Tibial nerve (tissue), 4 donors: ENCODE data around the gene TNS2. TPM values are rescaled to one million over a fixed set of nuclear protein-coding genes. Genes with fewer than 3 reads are reported as not detected.

ENCODE experiments used
- DNase-seq, 2 donors: peaks; one replicate each; pipeline ENCODE4 v3.0.0-alpha.2; 2019; ENCODE audit warnings: low spot score in 2 of 2
- H3K27ac ChIP-seq, 4 donors: fragments of 200-600 bp; sonication (generic) in 3 of 4; one replicate each; pipeline ENCODE4 v1.5.1; 2017 to 2019; ENCODE audit warnings: mild to moderate bottlenecking in 1 of 4
- H3K27me3 ChIP-seq, 2 donors: fragments of 200-600 bp; sonication (generic) in 1 of 2; one replicate each; pipeline versions ENCODE4 v1.5.1 to v1.6.0; 2017 to 2019
- H3K36me3 ChIP-seq, 3 donors: fragments of 200-600 bp; sonication (generic); one replicate each; pipeline ENCODE4 v1.5.1; 2018 to 2019
- H3K4me1 ChIP-seq, 4 donors: fragments of 200-600 bp; sonication (generic) in 3 of 4; one replicate each; pipeline ENCODE4 v1.5.1; 2017 to 2019
- H3K4me3 ChIP-seq, 4 donors: fragments of 200-600 bp; sonication (generic) in 3 of 4; one replicate each; pipeline ENCODE4 v1.5.1; 2017 to 2019; ENCODE audit warnings: mild to moderate bottlenecking in 1 of 4, moderate library complexity in 1 of 4
- H3K9me3 ChIP-seq, 4 donors: fragments of 200-600 bp; sonication (generic) in 3 of 4; one replicate each; pipeline ENCODE4 v1.5.1; 2017 to 2019
- CTCF ChIP-seq, 5 experiments: fragments of 200-600 bp in 3 of 5; fragments of 450-650 bp in 2 of 5; sonication (generic) in 3 of 5; IDR thresholded peaks; one replicate each; pipeline ENCODE4 v1.5.1; 2016 to 2019; ENCODE audit warnings: antibody characterized with exemption in 5 of 5, mild to moderate bottlenecking in 3 of 5, moderate library complexity in 2 of 5
- EP300 ChIP-seq, 2 donors: sonication (generic); formaldehyde crosslinking; IDR thresholded peaks; one replicate each; pipeline ENCODE4 v1.6.1; 2017; ENCODE audit warnings: antibody characterized with exemption in 2 of 2, mild to moderate bottlenecking in 1 of 2
- POLR2A ChIP-seq, 2 donors: fragments of 450-650 bp; IDR thresholded peaks; one replicate each; pipeline ENCODE4 v1.6.1; 2017; ENCODE audit warnings: antibody characterized with exemption in 2 of 2, mild to moderate bottlenecking in 2 of 2, moderate library complexity in 2 of 2
- WGBS, 2 donors: methylation state at CpG; one replicate each; pipeline ENCODE4 v1.1.5; 2018; 5-methylcytosine and 5-hydroxymethylcytosine counted together
- total RNA-seq, 4 donors: library from RNA; depleted of rRNA; stranded (reverse); fragments of >200 nt; gene quantifications; one replicate each; pipeline ENCODE4 v1.1.0, GENCODE V29; 2016

Gene TNS2
- total RNA-seq, 4 donors from 2014 or later = 411 to 653 (median 546) TPM

GRCh38 chr12:53058674-53059433 is 9.0 kb downstream of the TNS2 start:
- WGBS, 2 donors = 77 to 78% methylated on average over 25 to 32 of the region's 35 CpGs
- no peaks in the 10 kb centered on the region for H3K27me3 ChIP-seq
- H3K27ac ChIP-seq = peak overlapping the region in 3 of 4 donors; percentile 7 to 100 (median 99)
- H3K4me1 ChIP-seq = peaks cover 2 to 100% (median 51%) of the 10 kb centered on the region in 4 donors
- peak; percentile 4 to 16 for DNase-seq
- H3K36me3 ChIP-seq = peaks cover 10 to 90% (median 11%) of the 10 kb centered on the region in 3 donors
- TF ChIP-seq CTCF (IDR thresholded peaks at IDR 0.05) = no peak
- peak in 1 of 2 donors; percentile 11 for TF ChIP-seq EP300 (IDR thresholded peaks at IDR 0.05)
- H3K9me3 ChIP-seq = no peaks in the 10 kb centered on the region
- no peak overlapping the region for H3K4me3 ChIP-seq

- 82 to 87% methylated on average over 10 to 22 of the region's 24 CpGs for WGBS, 2 donors
- peaks cover 0 to 100% (median 49%) of the 10 kb centered on the region in 4 donors for H3K4me1 ChIP-seq
These were observed 9.7 kb downstream of the TNS2 start for GRCh38 chr12:53059434-53060063.

GRCh38 chr12:53060064-53060720 is 10.3 kb downstream of the TNS2 start:
- Histone ChIP-seq H3K27me3 (no peaks in the 10 kb centered on the region), H3K27ac (peak overlapping the region; percentile 36 to 100 (median 74)), H3K4me3 (no peak overlapping the region), H3K36me3 (peaks cover 10 to 100% (median 11%) of the 10 kb centered on the region in 3 donors), H3K9me3 (no peaks in the 10 kb centered on the region), H3K4me1 (peaks cover 0 to 100% (median 48%) of the 10 kb centered on the region in 4 donors)
- no peak for TF ChIP-seq POLR2A (IDR thresholded peaks at IDR 0.05)
- no peak for TF ChIP-seq EP300 (IDR thresholded peaks at IDR 0.05)
- peak in 1 of 2 donors; percentile 11 for DNase-seq
- WGBS, 2 donors = 78 to 86% methylated on average over 15 to 17 of the region's 17 CpGs

More at GRCh38 chr12:53059434-53060063, 9.7 kb downstream of the TNS2 start:
- H3K4me3 ChIP-seq = no peak overlapping the region
- H3K27me3 ChIP-seq = no peaks in the 10 kb centered on the region
- H3K27ac ChIP-seq = peak overlapping the region; percentile 7 to 100 (median 68)
- peaks cover 10 to 97% (median 11%) of the 10 kb centered on the region in 3 donors for H3K36me3 ChIP-seq
- H3K9me3 ChIP-seq = no peaks in the 10 kb centered on the region
- DNase-seq = peak in 1 of 2 donors; percentile 14
- TF ChIP-seq CTCF (IDR thresholded peaks at IDR 0.05) (no peak), POLR2A (IDR thresholded peaks at IDR 0.05) (no peak), EP300 (IDR thresholded peaks at IDR 0.05) (no peak)

GRCh38 chr12:53060721-53061276 is 10.9 kb downstream of the TNS2 start:
- H3K27ac ChIP-seq = peak overlapping the region; percentile 32 to 100 (median 74)
- H3K27me3 ChIP-seq = no peaks in the 10 kb centered on the region
- WGBS, 2 donors = 65 to 67% methylated on average over 13 to 17 of the region's 18 CpGs
- peak in 1 of 2 donors; percentile 27 for DNase-seq
- TF ChIP-seq POLR2A (IDR thresholded peaks at IDR 0.05) (no peak), EP300 (IDR thresholded peaks at IDR 0.05) (no peak), CTCF (IDR thresholded peaks at IDR 0.05) (no peak)
- peaks cover 0 to 100% (median 48%) of the 10 kb centered on the region in 4 donors for H3K4me1 ChIP-seq
- peaks cover 6 to 99% (median 10%) of the 10 kb centered on the region in 3 donors for H3K36me3 ChIP-seq
- no peaks in the 10 kb centered on the region for H3K9me3 ChIP-seq
- H3K4me3 ChIP-seq = no peak overlapping the region

GRCh38 chr12:53061404-53062010 is 11.6 kb downstream of the TNS2 start:
- peaks cover 6 to 97% (median 10%) of the 10 kb centered on the region in 3 donors for H3K36me3 ChIP-seq
- no peaks in the 10 kb centered on the region for H3K9me3 ChIP-seq
- peak overlapping the region; percentile 32 to 100 (median 74) for H3K27ac ChIP-seq
- peaks cover 0 to 100% (median 53%) of the 10 kb centered on the region in 4 donors for H3K4me1 ChIP-seq
- no peak overlapping the region for H3K4me3 ChIP-seq
- TF ChIP-seq POLR2A (IDR thresholded peaks at IDR 0.05) = no peak
- TF ChIP-seq CTCF (IDR thresholded peaks at IDR 0.05) = peak in 1 of 5 experiments; percentile 12
- TF ChIP-seq EP300 (IDR thresholded peaks at IDR 0.05) = peak in 1 of 2 donors; percentile 3
- 78 to 82% methylated on average over 5 of the region's 5 CpGs for WGBS, 2 donors
- peak in 1 of 2 donors; percentile 41 for DNase-seq
- no peaks in the 10 kb centered on the region for H3K27me3 ChIP-seq
